ENCODE data around the gene EBLN1.

GRCh38 chr10:22180724-22181123 lies 37.1 kb downstream of the EBLN1 start:
- TF ChIP-seq CTCF (IDR thresholded peaks at IDR 0.05) (no peak), POLR2A (IDR thresholded peaks at IDR 0.05) (no peak)
